ENCODE data around the gene PRKAG2. TPM values are rescaled to one million over a fixed set of nuclear protein-coding genes. Genes with fewer than 3 reads are reported as not detected.

PRKAG2 gene
- total and polyA plus RNA-seq, 2 of the 8 experiments (the other 6 are each of a cell fraction or from before 2014, with no cell fraction given): 7.5 to 18.1 TPM

GRCh38 chr7:151759591-151760042, 117.3 kb downstream of the PRKAG2 start (continued):
- TF ChIP-seq ASH2L (IDR thresholded peaks at IDR 0.05; ENCODE audit: low read length): no peak
- no peak for TF ChIP-seq BRCA1 (IDR thresholded peaks at IDR 0.05; ENCODE audit: low read depth, low read length)

Measured in H1 (cell line).